ENCODE results near the gene PARK7.
A peak's percentile ranks its signal among the peaks of the same experiment; 100 is the strongest.

The PARK7 gene

GRCh38 chr1:8026976-8027747 lies 65.7 kb downstream of the PARK7 start:
- no peak for TF ChIP-seq CTCF (IDR thresholded peaks at IDR 0.05)

- TF ChIP-seq CTCF (IDR thresholded peaks at IDR 0.05): no peak
These were observed 66.4 kb downstream of the PARK7 start for GRCh38 chr1:8027748-8028570.

- TF ChIP-seq CTCF (IDR thresholded peaks at IDR 0.05): no peak
These were observed 67.0 kb downstream of the PARK7 start for GRCh38 chr1:8028571-8028910.

- peak; percentile 66 for TF ChIP-seq CTCF (IDR thresholded peaks at IDR 0.05)
These were observed 69.8 kb downstream of the PARK7 start for GRCh38 chr1:8031176-8031785.

- no peak for TF ChIP-seq CTCF (IDR thresholded peaks at IDR 0.05)
These were observed 70.9 kb downstream of the PARK7 start for GRCh38 chr1:8032366-8032910.

GRCh38 chr1:8033322-8033721 lies 71.8 kb downstream of the PARK7 start:
- TF ChIP-seq CTCF (IDR thresholded peaks at IDR 0.05): no peak
